Upper lobe of left lung (tissue), 4 donors: Measurements from ENCODE around the gene SUCLG2.

Source experiments
- POLR2A ChIP-seq, 4 donors: fragments of 450-650 bp; IDR thresholded peaks; one replicate each; pipeline ENCODE4 v1.5.1; 2016 to 2017; ENCODE audit warnings: antibody characterized with exemption in 4 of 4, mild to moderate bottlenecking in 2 of 4
- POLR2AphosphoS5 ChIP-seq, 2 donors: sonication (generic); formaldehyde crosslinking; IDR thresholded peaks; one replicate each; pipeline ENCODE4 v1.5.1; 2017; ENCODE audit warnings: antibody characterized with exemption in 2 of 2
- TF ChIP-seq, protein P1 (sequence below), 6 experiments: fragments of 450-650 bp in 4 of 6; fragments of 200-600 bp in 2 of 6; sonication (generic) in 2 of 6; IDR thresholded peaks; one replicate each; pipeline ENCODE4 v1.5.1; 2016 to 2019; ENCODE audit warnings: antibody characterized with exemption in 6 of 6

GRCh38 chr3:67614195-67614594 lies 40.2 kb downstream of the SUCLG2 start:
- TF ChIP-seq, protein P1, sequence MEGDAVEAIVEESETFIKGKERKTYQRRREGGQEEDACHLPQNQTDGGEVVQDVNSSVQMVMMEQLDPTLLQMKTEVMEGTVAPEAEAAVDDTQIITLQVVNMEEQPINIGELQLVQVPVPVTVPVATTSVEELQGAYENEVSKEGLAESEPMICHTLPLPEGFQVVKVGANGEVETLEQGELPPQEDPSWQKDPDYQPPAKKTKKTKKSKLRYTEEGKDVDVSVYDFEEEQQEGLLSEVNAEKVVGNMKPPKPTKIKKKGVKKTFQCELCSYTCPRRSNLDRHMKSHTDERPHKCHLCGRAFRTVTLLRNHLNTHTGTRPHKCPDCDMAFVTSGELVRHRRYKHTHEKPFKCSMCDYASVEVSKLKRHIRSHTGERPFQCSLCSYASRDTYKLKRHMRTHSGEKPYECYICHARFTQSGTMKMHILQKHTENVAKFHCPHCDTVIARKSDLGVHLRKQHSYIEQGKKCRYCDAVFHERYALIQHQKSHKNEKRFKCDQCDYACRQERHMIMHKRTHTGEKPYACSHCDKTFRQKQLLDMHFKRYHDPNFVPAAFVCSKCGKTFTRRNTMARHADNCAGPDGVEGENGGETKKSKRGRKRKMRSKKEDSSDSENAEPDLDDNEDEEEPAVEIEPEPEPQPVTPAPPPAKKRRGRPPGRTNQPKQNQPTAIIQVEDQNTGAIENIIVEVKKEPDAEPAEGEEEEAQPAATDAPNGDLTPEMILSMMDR (IDR thresholded peaks at IDR 0.05) = no peak
- TF ChIP-seq POLR2AphosphoS5 (IDR thresholded peaks at IDR 0.05) (no peak), POLR2A (IDR thresholded peaks at IDR 0.05) (no peak)
